ENCODE data around the gene SEMA6A. TPM values are rescaled to one million over a fixed set of nuclear protein-coding genes. Genes with fewer than 3 reads are reported as not detected.

The SEMA6A gene
- total and polyA plus RNA-seq, 2 experiments from 2014 or later: 233 to 400 TPM

DNA sequence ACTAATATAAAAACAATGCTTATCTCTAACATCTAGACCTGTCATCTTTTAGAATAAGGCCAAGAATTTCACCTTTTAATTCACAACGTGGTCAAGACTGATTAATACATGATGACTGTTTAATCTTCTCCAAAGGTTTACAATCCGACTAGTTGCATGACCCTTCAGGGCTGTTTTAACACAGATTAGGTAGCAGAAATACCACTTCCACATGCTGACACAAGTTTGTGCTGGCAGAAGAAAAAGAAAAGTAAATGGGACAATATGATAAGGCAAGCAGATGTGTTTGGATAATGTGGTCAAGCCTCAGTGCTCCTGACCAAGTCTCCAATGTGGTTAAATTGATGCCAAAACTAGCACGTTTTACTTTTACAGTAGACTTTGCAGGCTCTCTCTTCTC is 31.1 kb downstream of the SEMA6A start (continued):
- no peak for TF ChIP-seq ZNF331 (CRISPR knock-in tag; IDR thresholded peaks at IDR 0.05; ENCODE audit: low read depth)
- no peak for TF ChIP-seq JUNB (IDR thresholded peaks at IDR 0.05; ENCODE audit: unreplicated experiment)
- no peak for TF ChIP-seq STAT1 (IDR thresholded peaks at IDR 0.05; ENCODE audit: unreplicated experiment)
- TF ChIP-seq EZH2 (IDR thresholded peaks at IDR 0.05; ENCODE audit: low read depth, unreplicated experiment): no peak
- TF ChIP-seq EZH2phosphoT487 (IDR thresholded peaks at IDR 0.05; ENCODE audit: unreplicated experiment): no peak

DNA sequence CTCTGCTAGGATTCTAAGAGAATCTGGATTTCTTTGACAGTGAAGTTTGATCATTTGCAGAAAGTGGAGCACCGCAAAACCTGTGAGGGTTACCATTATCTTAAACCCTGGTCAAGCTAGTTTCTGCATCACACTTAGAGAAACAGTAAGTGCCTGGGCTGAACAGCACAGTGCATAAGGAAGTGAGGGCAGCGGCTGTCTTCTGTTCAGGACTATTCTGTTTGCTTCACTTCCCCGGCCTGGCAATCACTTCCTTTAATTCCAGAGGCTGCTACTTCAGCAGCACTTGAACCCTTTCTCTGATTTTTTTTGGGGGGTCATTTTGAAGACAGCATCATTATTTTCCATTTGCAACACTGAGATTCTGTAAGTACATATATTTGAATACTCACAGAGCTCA is 32.0 kb downstream of the SEMA6A start:
- Histone ChIP-seq H3K79me2 (replicated peaks; ENCODE audit: insufficient read depth) (peaks cover 100% of the 10 kb centered on the region), H3K27ac (ENCODE audit: low read depth) (no peak overlapping the region), H3K4me3 (peak overlapping the region; percentile 9; the same call in 1 of the 2 replicates), H4K20me1 (replicated peaks; ENCODE audit: insufficient read depth) (peaks cover 89% of the 10 kb centered on the region), H3K4me1 (ENCODE audit: insufficient read depth) (peaks cover 54% of the 10 kb centered on the region), H2AFZ (no peak overlapping the region), H3K4me2 (peak overlapping the region; percentile 50), H3F3A (replicated peaks; ENCODE audit: low read depth) (peaks cover under 1% of the 10 kb centered on the region; the same call in 1 of the 2 replicates), H3K36me3 (ENCODE audit: insufficient read depth) (peaks cover 20% of the 10 kb centered on the region), H3K27me3 (ENCODE audit: insufficient read depth) (no peaks in the 10 kb centered on the region), H3K9me2 (ENCODE audit: insufficient read depth) (no peaks in the 10 kb centered on the region)
- peaks cover 37% of the 10 kb centered on the region for H3K36me3 Mint-ChIP-seq (ENCODE audit: low read depth)
- H3K4me3 Mint-ChIP-seq: no peak overlapping the region
- peaks cover 22% of the 10 kb centered on the region for H3K9me3 Mint-ChIP-seq
- H3K27ac Mint-ChIP-seq: no peak overlapping the region
- TF ChIP-seq CREB1 (CRISPR knock-in tag; IDR thresholded peaks at IDR 0.05; ENCODE audit: low read depth) (no peak), JUNB (IDR thresholded peaks at IDR 0.05; ENCODE audit: unreplicated experiment) (no peak), EZH2phosphoT487 (IDR thresholded peaks at IDR 0.05; ENCODE audit: unreplicated experiment) (no peak), ZNF114 (CRISPR knock-in tag; IDR thresholded peaks at IDR 0.05) (no peak), STAT1 (IDR thresholded peaks at IDR 0.05; ENCODE audit: unreplicated experiment) (no peak), NANOG (IDR thresholded peaks at IDR 0.05; ENCODE audit: borderline replicate concordance) (no peak), EZH2 (IDR thresholded peaks at IDR 0.05; ENCODE audit: low read depth, unreplicated experiment) (no peak), POLR2AphosphoS5 (IDR thresholded peaks at IDR 0.05; ENCODE audit: low read depth) (no peak), ZNF331 (CRISPR knock-in tag; IDR thresholded peaks at IDR 0.05; ENCODE audit: low read depth) (no peak)
- TF ChIP-seq, protein P1, sequence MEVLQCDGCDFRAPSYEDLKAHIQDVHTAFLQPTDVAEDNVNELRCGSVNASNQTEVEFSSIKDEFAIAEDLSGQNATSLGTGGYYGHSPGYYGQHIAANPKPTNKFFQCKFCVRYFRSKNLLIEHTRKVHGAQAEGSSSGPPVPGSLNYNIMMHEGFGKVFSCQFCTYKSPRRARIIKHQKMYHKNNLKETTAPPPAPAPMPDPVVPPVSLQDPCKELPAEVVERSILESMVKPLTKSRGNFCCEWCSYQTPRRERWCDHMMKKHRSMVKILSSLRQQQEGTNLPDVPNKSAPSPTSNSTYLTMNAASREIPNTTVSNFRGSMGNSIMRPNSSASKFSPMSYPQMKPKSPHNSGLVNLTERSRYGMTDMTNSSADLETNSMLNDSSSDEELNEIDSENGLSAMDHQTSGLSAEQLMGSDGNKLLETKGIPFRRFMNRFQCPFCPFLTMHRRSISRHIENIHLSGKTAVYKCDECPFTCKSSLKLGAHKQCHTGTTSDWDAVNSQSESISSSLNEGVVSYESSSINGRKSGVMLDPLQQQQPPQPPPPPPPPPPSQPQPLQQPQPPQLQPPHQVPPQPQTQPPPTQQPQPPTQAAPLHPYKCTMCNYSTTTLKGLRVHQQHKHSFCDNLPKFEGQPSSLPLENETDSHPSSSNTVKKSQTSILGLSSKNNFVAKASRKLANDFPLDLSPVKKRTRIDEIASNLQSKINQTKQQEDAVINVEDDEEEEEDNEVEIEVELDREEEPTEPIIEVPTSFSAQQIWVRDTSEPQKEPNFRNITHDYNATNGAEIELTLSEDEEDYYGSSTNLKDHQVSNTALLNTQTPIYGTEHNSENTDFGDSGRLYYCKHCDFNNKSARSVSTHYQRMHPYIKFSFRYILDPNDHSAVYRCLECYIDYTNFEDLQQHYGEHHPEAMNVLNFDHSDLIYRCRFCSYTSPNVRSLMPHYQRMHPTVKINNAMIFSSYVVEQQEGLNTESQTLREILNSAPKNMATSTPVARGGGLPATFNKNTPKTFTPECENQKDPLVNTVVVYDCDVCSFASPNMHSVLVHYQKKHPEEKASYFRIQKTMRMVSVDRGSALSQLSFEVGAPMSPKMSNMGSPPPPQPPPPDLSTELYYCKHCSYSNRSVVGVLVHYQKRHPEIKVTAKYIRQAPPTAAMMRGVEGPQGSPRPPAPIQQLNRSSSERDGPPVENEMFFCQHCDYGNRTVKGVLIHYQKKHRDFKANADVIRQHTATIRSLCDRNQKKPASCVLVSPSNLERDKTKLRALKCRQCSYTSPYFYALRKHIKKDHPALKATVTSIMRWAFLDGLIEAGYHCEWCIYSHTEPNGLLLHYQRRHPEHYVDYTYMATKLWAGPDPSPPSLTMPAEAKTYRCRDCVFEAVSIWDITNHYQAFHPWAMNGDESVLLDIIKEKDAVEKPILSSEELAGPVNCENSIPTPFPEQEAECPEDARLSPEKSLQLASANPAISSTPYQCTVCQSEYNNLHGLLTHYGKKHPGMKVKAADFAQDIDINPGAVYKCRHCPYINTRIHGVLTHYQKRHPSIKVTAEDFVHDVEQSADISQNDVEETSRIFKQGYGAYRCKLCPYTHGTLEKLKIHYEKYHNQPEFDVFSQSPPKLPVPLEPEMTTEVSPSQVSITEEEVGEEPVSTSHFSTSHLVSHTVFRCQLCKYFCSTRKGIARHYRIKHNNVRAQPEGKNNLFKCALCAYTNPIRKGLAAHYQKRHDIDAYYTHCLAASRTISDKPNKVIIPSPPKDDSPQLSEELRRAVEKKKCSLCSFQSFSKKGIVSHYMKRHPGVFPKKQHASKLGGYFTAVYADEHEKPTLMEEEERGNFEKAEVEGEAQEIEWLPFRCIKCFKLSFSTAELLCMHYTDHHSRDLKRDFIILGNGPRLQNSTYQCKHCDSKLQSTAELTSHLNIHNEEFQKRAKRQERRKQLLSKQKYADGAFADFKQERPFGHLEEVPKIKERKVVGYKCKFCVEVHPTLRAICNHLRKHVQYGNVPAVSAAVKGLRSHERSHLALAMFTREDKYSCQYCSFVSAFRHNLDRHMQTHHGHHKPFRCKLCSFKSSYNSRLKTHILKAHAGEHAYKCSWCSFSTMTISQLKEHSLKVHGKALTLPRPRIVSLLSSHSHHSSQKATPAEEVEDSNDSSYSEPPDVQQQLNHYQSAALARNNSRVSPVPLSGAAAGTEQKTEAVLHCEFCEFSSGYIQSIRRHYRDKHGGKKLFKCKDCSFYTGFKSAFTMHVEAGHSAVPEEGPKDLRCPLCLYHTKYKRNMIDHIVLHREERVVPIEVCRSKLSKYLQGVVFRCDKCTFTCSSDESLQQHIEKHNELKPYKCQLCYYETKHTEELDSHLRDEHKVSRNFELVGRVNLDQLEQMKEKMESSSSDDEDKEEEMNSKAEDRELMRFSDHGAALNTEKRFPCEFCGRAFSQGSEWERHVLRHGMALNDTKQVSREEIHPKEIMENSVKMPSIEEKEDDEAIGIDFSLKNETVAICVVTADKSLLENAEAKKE (CRISPR knock-in tag; IDR thresholded peaks at IDR 0.05): no peak
- TF ChIP-seq, protein P2, sequence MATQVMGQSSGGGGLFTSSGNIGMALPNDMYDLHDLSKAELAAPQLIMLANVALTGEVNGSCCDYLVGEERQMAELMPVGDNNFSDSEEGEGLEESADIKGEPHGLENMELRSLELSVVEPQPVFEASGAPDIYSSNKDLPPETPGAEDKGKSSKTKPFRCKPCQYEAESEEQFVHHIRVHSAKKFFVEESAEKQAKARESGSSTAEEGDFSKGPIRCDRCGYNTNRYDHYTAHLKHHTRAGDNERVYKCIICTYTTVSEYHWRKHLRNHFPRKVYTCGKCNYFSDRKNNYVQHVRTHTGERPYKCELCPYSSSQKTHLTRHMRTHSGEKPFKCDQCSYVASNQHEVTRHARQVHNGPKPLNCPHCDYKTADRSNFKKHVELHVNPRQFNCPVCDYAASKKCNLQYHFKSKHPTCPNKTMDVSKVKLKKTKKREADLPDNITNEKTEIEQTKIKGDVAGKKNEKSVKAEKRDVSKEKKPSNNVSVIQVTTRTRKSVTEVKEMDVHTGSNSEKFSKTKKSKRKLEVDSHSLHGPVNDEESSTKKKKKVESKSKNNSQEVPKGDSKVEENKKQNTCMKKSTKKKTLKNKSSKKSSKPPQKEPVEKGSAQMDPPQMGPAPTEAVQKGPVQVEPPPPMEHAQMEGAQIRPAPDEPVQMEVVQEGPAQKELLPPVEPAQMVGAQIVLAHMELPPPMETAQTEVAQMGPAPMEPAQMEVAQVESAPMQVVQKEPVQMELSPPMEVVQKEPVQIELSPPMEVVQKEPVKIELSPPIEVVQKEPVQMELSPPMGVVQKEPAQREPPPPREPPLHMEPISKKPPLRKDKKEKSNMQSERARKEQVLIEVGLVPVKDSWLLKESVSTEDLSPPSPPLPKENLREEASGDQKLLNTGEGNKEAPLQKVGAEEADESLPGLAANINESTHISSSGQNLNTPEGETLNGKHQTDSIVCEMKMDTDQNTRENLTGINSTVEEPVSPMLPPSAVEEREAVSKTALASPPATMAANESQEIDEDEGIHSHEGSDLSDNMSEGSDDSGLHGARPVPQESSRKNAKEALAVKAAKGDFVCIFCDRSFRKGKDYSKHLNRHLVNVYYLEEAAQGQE (IDR thresholded peaks at IDR 0.05; ENCODE audit: unreplicated experiment): no peak
- TF ChIP-seq, protein P3, sequence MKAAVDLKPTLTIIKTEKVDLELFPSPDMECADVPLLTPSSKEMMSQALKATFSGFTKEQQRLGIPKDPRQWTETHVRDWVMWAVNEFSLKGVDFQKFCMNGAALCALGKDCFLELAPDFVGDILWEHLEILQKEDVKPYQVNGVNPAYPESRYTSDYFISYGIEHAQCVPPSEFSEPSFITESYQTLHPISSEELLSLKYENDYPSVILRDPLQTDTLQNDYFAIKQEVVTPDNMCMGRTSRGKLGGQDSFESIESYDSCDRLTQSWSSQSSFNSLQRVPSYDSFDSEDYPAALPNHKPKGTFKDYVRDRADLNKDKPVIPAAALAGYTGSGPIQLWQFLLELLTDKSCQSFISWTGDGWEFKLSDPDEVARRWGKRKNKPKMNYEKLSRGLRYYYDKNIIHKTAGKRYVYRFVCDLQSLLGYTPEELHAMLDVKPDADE (IDR thresholded peaks at IDR 0.05): no peak
- TF ChIP-seq, protein P4, sequence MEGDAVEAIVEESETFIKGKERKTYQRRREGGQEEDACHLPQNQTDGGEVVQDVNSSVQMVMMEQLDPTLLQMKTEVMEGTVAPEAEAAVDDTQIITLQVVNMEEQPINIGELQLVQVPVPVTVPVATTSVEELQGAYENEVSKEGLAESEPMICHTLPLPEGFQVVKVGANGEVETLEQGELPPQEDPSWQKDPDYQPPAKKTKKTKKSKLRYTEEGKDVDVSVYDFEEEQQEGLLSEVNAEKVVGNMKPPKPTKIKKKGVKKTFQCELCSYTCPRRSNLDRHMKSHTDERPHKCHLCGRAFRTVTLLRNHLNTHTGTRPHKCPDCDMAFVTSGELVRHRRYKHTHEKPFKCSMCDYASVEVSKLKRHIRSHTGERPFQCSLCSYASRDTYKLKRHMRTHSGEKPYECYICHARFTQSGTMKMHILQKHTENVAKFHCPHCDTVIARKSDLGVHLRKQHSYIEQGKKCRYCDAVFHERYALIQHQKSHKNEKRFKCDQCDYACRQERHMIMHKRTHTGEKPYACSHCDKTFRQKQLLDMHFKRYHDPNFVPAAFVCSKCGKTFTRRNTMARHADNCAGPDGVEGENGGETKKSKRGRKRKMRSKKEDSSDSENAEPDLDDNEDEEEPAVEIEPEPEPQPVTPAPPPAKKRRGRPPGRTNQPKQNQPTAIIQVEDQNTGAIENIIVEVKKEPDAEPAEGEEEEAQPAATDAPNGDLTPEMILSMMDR (conservative IDR thresholded peaks at IDR 0.05; ENCODE audit: low read depth in 2 of 2): no peak
- no peak for DNase-seq (ENCODE audit: low spot score)
- ATAC-seq: no peak; the same call in 2 of the 3 replicates
- peaks cover 11% of the 10 kb centered on the region for H3K27me3 Mint-ChIP-seq (ENCODE audit: insufficient read depth, low read depth, poor library complexity)
- peaks cover 40% of the 10 kb centered on the region for H3K4me1 Mint-ChIP-seq

Measured in GM23338 (cell line).